ENCODE measurements around the gene SPPL2B. TPM values are rescaled to one million over a fixed set of nuclear protein-coding genes. Genes with fewer than 3 reads are reported as not detected.
A peak's percentile ranks its signal among the peaks of the same experiment; 100 is the strongest.

Gene SPPL2B
- total and polyA plus RNA-seq, 9 of the 15 experiments (the other 6 are each of a cell fraction or from before 2014, with no cell fraction given) = 0.20 to 81.2 (median 15.1) TPM

DNA sequence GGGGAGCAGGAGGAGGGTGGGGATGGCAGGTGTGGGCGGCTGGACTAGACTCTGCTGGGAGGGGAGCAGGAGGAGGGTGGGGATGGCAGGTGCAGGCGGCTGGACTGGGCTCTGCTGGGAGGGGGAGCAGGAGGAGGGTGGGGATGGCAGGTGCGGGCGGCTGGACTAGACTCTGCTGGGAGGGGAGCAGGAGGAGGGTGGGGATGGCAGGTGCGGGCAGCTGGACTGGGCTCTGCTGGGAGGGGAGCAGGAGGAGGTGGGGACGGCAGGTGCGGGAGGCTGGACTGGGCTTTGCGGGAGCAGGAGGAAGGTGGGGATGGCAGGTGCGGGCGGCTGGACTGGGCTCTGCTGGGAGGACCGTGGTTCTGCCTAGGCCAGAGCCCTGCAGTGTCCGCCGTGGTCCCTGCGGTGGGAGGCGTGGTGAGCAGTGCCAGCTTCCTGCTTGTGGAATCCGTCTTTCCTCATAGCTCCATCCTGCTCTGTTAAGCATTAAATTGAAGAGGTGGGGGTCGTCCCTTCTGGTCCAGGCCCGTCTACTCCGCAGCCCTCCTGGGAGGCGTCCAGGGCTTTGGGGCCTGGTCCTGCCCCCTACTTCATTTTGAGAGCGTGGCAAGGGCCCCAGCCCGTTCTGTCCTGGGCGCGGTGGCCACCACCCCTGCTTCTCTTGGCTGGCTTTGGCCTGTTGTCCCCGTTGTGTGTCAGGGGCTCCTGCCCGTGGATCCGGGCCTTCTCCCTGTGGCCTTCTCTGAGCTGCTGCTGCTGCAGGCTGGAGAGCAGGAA lies 4.7 kb downstream of the SPPL2B start:
- Histone ChIP-seq H3K9me3 (replicated peaks; ENCODE audit: control insufficient read depth, insufficient read depth, low read depth, low read length) (peaks cover 2% of the 10 kb centered on the region), H4K20me1 (replicated peaks; ENCODE audit: control insufficient read depth, insufficient read depth, low read length) (no peaks in the 10 kb centered on the region), H3K4me2 (ENCODE audit: insufficient read depth, low read length) (no peak overlapping the region), H3K9ac (ENCODE audit: insufficient read depth in 1 of 2, low read depth in 2 of 2, low read length in 2 of 2) (no peak overlapping the region), H3K79me2 (ENCODE audit: control insufficient read depth, insufficient read depth, low read length) (peaks cover 82% of the 10 kb centered on the region), H3K4me1 (replicated peaks in 1 of 2; ENCODE audit: control insufficient read depth in 2 of 2, insufficient read depth in 2 of 2, low read length in 2 of 2) (peaks cover 23 to 77% of the 10 kb centered on the region in 2 experiments; a peak in 4 of 5 replicates), H3K27me3 (ENCODE audit: control insufficient read depth in 2 of 2, insufficient read depth in 2 of 2, low read length in 2 of 2) (no peaks in the 10 kb centered on the region), H3K36me3 (ENCODE audit: control insufficient read depth, insufficient read depth, low read length) (peaks cover 22% of the 10 kb centered on the region; the same call in 2 of the 3 replicates), H3K9me1 (ENCODE audit: control insufficient read depth, insufficient read depth, low read length) (no peaks in the 10 kb centered on the region), H2AFZ (ENCODE audit: low read depth, low read length) (no peak overlapping the region), H3K4me3 (no peak overlapping the region), H3K27ac (ENCODE audit: extremely low read depth, low read depth, low read length) (no peak overlapping the region; the same call in 2 of the 3 replicates)
- FAIRE-seq (no peak), ATAC-seq (no peak), DNase-seq (ENCODE audit: extremely low read depth in 1 of 4, low spot score in 3 of 4) (no peak)
- ChIA-PET POLR2A (interaction anchor here (1.2 kb wide), 1 partner anchor 13 kb away, joined by 3 read pairs; no protein-coding TSS in a partner anchor), CTCF (ENCODE audit: low intra/inter-chr PET ratio) (no interaction called here)
- TF ChIP-seq MCM3 (IDR thresholded peaks at IDR 0.05) = no peak
- peak; percentile 29; the same call in 1 of the 2 replicates for TF ChIP-seq RBFOX2 (IDR thresholded peaks at IDR 0.05; ENCODE audit: low read depth, low read length)
- WGBS (ENCODE audit: insufficient coverage, low coverage, missing lambda C conversion rate) = 94% methylated on average over 7 of the region's 27 CpGs
- intact Hi-C loops (cut with micrococcal nuclease) = no loop called here
- BruUV-seq (replicated peaks) = no TSS peak
- in situ Hi-C loops (cut with MboI) = no loop called here

- Histone ChIP-seq H4K20me1 (replicated peaks; ENCODE audit: control insufficient read depth, insufficient read depth, low read length) (no peaks in the 10 kb centered on the region), H3K27ac (ENCODE audit: extremely low read depth, low read depth, low read length) (no peak overlapping the region; the same call in 2 of the 3 replicates), H3K9me3 (replicated peaks; ENCODE audit: control insufficient read depth, insufficient read depth, low read depth, low read length) (peaks cover 2% of the 10 kb centered on the region), H3K9me1 (ENCODE audit: control insufficient read depth, insufficient read depth, low read length) (no peaks in the 10 kb centered on the region), H3K4me3 (no peak overlapping the region), H3K27me3 (ENCODE audit: control insufficient read depth in 2 of 2, insufficient read depth in 2 of 2, low read length in 2 of 2) (no peaks in the 10 kb centered on the region), H2AFZ (ENCODE audit: low read depth, low read length) (no peak overlapping the region), H3K4me2 (ENCODE audit: insufficient read depth, low read length) (no peak overlapping the region), H3K36me3 (ENCODE audit: control insufficient read depth, insufficient read depth, low read length) (peaks cover 22% of the 10 kb centered on the region; the same call in 2 of the 3 replicates), H3K79me2 (ENCODE audit: control insufficient read depth, insufficient read depth, low read length) (peaks cover 78% of the 10 kb centered on the region), H3K9ac (ENCODE audit: insufficient read depth in 1 of 2, low read depth in 2 of 2, low read length in 2 of 2) (no peak overlapping the region), H3K4me1 (replicated peaks in 1 of 2; ENCODE audit: control insufficient read depth in 2 of 2, insufficient read depth in 2 of 2, low read length in 2 of 2) (peaks cover 23 to 79% of the 10 kb centered on the region in 2 experiments; a peak in 4 of 5 replicates)
- no TSS peak for BruUV-seq (replicated peaks)
- intact Hi-C loops (cut with micrococcal nuclease) (no loop called here), in situ Hi-C loops (cut with MboI) (no loop called here)
- ATAC-seq = no peak
- 94% methylated on average over 11 of the region's 11 CpGs for WGBS (ENCODE audit: insufficient coverage, low coverage, missing lambda C conversion rate)
- DNase-seq (ENCODE audit: extremely low read depth in 1 of 4, low spot score in 3 of 4) = no peak
- no peak for FAIRE-seq
- ChIA-PET CTCF (ENCODE audit: low intra/inter-chr PET ratio) (no interaction called here), POLR2A (no interaction called here)
- TF ChIP-seq SIN3B (IDR thresholded peaks at IDR 0.05; ENCODE audit: low read depth) = no peak
- TF ChIP-seq MEF2D (tag; conservative IDR thresholded peaks at IDR 0.05; ENCODE audit: low read depth) = no peak
- TF ChIP-seq KDM2B (CRISPR knock-in tag; IDR thresholded peaks at IDR 0.05) = no peak
- TF ChIP-seq IRF2 (CRISPR knock-in tag; IDR thresholded peaks at IDR 0.05) = no peak
- no peak for TF ChIP-seq PHF20 (IDR thresholded peaks at IDR 0.05; ENCODE audit: partially characterized antibody)
- no peak for TF ChIP-seq ZNF830 (CRISPR knock-in tag; IDR thresholded peaks at IDR 0.05)
- TF ChIP-seq XRCC3 (IDR thresholded peaks at IDR 0.05) = no peak
- TF ChIP-seq CXXC5 (CRISPR knock-in tag; IDR thresholded peaks at IDR 0.05) = no peak
- no peak for TF ChIP-seq FOSL1 (tag; conservative IDR thresholded peaks at IDR 0.05)
These were observed 5.3 kb downstream of the SPPL2B start for GRCh38 chr19:2333807-2334211.

Data from K562 (cell line).